ENCODE results near the gene MED27.

GRCh38 chr9:131849391-131849790, 230.3 kb downstream of the MED27 start:
- TF ChIP-seq SMC3 (IDR thresholded peaks at IDR 0.05; ENCODE audit: low read depth, low read length) (no peak), CTCF (conservative IDR thresholded peaks at IDR 0.05; ENCODE audit: low read depth, low read length) (no peak), POLR2A (IDR thresholded peaks at IDR 0.05; ENCODE audit: low read depth, low read length) (no peak)
